ENCODE measurements around the gene TMEM131L.
"Not testable (repeated sequence)": the region's sequence is repeated elsewhere in the genome, so short reads cannot be mapped to it uniquely, and the experiment has no call there.

The TMEM131L gene

DNA sequence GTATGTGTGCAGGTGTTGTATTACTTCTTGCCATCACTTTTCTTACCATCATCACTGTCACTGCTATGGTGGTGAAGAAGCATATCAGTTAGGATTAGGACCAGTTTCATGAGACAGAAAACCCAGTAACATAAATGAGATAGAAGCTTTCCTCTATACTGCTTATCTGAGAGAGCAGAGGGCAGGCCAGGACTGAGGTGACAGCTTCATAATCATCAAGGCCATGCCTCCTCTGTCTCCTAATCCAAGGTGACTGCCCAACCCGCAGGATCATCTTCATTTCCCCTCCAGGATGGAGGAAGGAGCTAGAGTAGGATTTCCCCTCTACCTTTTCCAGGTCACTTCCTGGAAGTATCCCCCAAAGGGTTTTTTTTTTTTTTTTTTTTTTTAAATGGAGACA, 35.4 kb downstream of the TMEM131L start:
- Mint-ChIP-seq H3K4me3 (peak overlapping the region; percentile 20), H3K36me3 (peaks cover 18% of the 10 kb centered on the region), H3K27ac (peak overlapping the region; percentile 98), H3K27me3 (no peaks in the 10 kb centered on the region), H3K9me3 (ENCODE audit: low read depth) (no peaks in the 10 kb centered on the region), H3K4me1 (ENCODE audit: low read depth) (peaks cover 87% of the 10 kb centered on the region)

DNA sequence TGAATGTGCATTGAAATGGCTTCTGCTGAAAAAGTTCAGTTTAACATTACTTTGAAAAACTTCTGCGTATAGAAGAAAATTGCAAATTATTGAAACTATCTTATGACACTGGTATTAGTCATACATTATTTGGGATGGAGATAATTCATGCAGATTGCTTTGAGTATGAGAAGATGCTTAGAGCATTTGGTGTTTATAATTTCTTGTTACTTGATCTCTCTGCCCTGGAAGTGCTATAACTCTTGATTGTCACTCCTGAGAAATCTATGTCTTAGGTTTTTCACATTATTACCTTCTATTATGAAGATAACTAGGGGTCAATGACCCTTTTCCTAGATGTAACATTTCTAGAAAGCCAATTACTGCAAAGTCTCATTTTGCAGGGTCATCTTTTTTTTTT, 36.4 kb downstream of the TMEM131L start:
- H3K36me3 Mint-ChIP-seq: peaks cover 22% of the 10 kb centered on the region
- H3K4me1 Mint-ChIP-seq (ENCODE audit: low read depth): peaks cover 88% of the 10 kb centered on the region

DNA sequence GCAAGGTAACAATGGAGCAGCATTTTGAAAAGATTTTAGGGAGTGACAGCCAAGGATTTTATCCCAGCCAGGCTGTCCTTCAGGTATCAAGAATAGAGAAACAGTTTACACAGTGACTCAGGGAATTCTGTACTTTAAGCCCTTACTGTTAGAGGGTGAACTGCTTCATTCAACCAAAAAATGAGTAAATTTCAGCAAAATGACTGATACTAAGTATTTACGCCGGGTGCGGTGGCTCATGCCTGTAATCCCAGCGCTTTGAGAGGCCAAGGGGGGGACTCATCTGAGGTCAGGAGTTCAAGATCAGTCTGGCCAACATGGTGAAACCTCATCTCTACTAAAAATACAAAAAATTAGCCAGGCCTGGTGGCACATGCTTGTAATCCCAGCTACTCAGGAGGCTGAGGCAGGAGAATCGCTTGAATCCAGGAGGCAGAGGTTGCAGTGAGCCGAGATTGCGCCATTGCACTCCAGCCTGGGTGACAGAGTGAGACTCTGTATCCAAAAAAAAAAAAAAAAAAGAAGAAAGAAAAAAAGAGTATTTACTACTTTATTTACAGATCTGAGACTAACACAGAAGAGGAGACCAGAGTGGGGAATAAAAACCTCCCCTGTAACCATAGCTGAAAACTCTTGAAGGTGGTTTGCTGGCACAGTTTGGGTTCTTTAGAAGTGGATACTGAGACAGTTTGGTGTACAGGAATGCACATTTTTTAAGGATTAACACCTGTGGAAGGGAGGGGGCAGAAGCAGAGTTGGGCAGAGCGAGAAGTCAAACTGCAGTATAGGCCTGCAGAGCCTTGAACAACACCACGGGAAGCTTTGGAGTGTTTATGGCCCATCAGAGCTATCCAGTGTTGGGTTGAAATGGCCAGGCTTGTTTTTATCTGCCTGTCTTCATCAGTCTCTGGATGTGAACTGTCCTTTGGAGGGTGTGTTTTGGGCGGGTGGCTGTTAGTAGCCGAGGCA, 40.5 kb downstream of the TMEM131L start:
- Mint-ChIP-seq H3K4me1 (ENCODE audit: low read depth) (peaks cover 83% of the 10 kb centered on the region), H3K36me3 (peaks cover 35% of the 10 kb centered on the region), H3K4me3 (peak overlapping the region; percentile 35), H3K27me3 (no peaks in the 10 kb centered on the region), H3K9me3 (ENCODE audit: low read depth) (no peaks in the 10 kb centered on the region), H3K27ac (peak overlapping the region; percentile 91)

More for the DNA sequence above, 36.4 kb downstream of the TMEM131L start:
- Mint-ChIP-seq H3K27ac (peak overlapping the region; percentile 98), H3K4me3 (peak overlapping the region; percentile 67), H3K9me3 (ENCODE audit: low read depth) (no peaks in the 10 kb centered on the region), H3K27me3 (no peaks in the 10 kb centered on the region)

DNA sequence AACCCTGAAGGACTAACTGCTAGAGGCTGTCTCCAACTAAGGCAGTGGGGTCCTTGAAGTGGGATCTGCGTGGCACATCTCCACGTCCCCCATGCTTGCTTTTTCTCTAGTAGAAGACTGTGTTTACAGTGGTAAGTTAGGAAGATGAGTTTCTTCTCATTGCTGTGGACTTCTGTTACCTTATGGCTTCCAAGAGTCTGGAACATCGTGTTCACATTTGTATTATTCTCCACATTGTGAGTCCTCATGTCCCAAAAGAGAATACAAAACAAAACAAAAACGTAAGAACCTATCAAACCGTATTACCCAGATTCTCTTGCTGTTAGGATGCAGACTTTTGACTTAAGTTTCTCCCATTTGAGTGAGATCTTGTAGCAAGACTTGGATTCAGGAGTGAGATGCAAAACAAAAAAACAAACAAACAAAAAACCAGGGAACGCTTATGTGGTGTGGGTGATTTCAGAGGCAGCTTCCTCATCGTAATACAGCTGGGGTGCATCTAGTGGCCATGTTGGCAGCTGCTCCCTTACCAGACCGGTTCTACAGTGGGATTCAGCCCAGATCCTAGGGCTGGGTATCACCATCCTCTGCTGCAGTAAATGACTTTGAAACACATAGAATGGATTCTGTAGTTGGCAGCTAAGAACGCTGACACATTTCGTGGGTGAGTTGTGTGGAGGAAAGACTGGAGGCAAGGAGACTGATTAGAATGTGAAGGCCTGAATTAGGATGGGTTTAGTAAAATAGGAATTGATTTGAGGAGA, 41.3 kb downstream of the TMEM131L start:
- peak overlapping the region; percentile 35 for H3K4me3 Mint-ChIP-seq
- H3K9me3 Mint-ChIP-seq (ENCODE audit: low read depth): no peaks in the 10 kb centered on the region
- H3K27ac Mint-ChIP-seq: peak overlapping the region; percentile 91
- H3K27me3 Mint-ChIP-seq: no peaks in the 10 kb centered on the region
- H3K4me1 Mint-ChIP-seq (ENCODE audit: low read depth): peaks cover 83% of the 10 kb centered on the region
- peaks cover 35% of the 10 kb centered on the region for H3K36me3 Mint-ChIP-seq

DNA sequence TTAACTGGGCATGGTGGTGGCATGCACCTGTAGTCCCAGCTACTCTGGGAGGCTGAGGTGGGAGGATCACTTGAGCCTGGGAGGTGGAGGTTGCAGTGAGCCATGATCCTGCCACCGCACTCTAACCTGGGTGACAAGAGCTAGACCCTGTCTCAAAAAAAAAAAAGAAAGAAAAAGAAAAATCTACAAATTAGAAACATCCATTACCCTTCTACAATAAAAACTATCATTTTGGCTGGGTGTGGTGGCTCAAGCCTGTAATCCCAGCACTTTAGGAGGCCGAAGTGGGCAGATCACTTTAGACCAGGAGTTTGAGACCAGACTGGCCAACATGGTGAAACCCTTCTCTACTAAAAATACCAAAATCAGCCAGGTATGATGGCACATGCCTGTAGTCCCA, 43.1 kb downstream of the TMEM131L start:
- peaks cover 40% of the 10 kb centered on the region for H3K36me3 Mint-ChIP-seq
- H3K4me3 Mint-ChIP-seq; H3K9me3 Mint-ChIP-seq (ENCODE audit: low read depth); H3K27me3 Mint-ChIP-seq: not testable (repeated sequence)
- H3K27ac Mint-ChIP-seq: peak overlapping the region; percentile 34
- peaks cover 86% of the 10 kb centered on the region for H3K4me1 Mint-ChIP-seq (ENCODE audit: low read depth)

DNA sequence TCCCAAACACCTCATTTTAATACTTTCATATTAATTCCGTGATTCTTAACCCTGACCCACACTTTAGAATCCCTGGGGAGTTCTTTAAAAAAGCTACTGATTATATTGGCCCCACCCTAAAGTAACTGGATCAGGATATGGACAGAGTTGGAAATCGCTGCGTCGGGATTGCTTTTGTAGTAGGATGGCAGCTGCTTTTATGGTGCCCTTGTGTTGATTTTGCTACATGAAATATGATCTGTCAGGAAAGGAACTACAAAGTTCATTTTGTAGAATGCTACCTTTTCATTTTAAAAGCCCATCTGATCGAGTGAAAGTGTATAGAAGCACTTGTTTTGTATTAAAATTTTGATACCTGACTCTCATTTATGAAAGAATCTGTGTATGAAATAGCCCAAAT, 43.6 kb downstream of the TMEM131L start:
- Mint-ChIP-seq H3K4me1 (ENCODE audit: low read depth) (peaks cover 84% of the 10 kb centered on the region), H3K9me3 (ENCODE audit: low read depth) (no peaks in the 10 kb centered on the region), H3K27ac (peak overlapping the region; percentile 58), H3K36me3 (peaks cover 39% of the 10 kb centered on the region), H3K4me3 (no peak overlapping the region), H3K27me3 (no peaks in the 10 kb centered on the region)

DNA sequence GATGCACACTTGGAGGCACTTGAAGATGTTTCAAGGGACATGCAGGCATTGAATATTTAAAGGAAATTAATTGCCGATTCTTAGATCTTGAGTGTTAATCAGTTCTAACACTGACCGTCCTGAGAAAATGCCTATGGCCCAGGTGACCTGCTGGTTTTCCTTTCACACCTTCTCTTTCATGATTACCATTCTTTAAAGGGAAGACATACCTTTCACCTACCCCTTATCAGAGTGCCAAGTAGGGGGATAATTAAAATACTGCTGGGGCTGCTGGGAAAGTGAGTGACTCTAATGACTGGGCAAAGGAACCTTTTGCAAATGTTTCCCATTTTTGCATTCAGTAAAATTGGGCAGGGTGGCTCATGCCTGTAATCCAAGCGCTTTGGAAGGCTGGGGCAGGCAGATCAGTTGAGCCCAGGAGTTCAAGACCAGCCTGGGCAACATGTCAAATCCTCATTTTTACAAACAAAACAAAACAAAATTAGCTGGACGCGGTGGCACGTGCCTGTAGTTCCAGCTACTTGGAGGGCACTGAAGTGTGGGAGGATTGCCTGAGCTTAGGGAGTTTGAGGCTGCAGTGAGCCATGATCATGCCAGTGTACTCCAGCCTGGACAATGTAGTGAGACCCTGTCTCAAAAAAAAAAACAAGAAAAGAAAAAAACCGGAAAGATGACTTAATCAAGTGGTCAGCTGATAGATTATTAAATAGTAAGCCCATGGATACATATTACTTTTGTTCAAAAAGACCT, 44.3 kb downstream of the TMEM131L start:
- Mint-ChIP-seq H3K27ac (peak overlapping the region; percentile 59), H3K27me3 (no peaks in the 10 kb centered on the region), H3K4me1 (ENCODE audit: low read depth) (peaks cover 85% of the 10 kb centered on the region), H3K9me3 (ENCODE audit: low read depth) (no peaks in the 10 kb centered on the region), H3K4me3 (no peak overlapping the region), H3K36me3 (peaks cover 40% of the 10 kb centered on the region)

DNA sequence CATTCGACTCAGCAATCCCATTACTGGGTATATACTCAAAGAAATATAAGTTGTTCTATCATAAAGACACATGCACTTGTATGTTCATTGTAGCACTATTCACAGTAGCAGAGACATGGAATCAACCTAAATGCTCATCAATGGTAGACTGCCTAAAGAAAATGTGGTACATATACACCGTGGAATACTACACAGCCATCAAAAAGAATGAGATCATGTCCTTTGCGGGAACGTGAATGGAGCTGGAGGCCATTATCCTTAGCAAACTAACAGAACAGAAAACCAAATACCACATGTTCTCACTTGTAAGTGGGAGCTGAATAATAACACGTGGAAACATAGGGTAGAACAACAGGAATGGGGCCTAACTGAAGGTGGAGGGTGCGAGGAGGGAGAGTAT, 44.9 kb downstream of the TMEM131L start:
- no peaks in the 10 kb centered on the region for H3K9me3 Mint-ChIP-seq (ENCODE audit: low read depth)
- peak overlapping the region; percentile 59 for H3K27ac Mint-ChIP-seq
- H3K4me3 Mint-ChIP-seq: no peak overlapping the region
- peaks cover 36% of the 10 kb centered on the region for H3K36me3 Mint-ChIP-seq
- H3K4me1 Mint-ChIP-seq (ENCODE audit: low read depth): peaks cover 83% of the 10 kb centered on the region
- H3K27me3 Mint-ChIP-seq: no peaks in the 10 kb centered on the region

DNA sequence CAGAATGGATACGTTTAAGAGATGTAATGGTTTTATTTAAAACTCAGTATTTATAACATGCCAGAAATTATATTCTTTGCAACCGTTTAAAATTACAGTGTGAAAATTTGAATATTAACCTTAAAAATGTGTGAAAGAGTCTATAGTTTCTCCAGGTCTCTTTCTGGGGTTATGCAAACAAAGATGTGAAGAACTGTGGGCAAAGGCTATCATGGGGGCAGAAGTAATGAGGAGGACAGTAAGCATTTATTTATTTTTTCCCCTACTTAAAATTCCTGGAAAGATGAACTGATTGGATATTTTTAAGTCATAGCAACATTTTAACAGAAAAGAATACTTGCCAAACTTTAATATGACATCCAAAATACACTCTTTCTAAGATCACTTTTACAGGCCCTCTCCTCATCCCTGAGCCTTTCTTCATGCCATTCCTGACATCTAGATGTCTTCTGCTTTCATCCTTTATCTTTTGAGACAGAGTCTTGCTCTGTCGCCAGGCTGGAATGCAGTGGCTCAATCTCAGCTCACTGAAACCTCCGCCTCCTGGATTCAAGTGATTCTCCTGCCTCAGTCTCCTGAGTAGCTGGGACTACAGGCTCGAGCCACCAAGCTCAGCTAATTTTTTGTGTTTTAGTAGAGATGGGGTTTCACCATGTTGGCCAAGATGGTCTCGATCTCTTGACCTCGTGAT, 46.1 kb downstream of the TMEM131L start:
- H3K27ac Mint-ChIP-seq: peak overlapping the region; percentile 48
- peaks cover 34% of the 10 kb centered on the region for H3K36me3 Mint-ChIP-seq
- H3K27me3 Mint-ChIP-seq: no peaks in the 10 kb centered on the region
- H3K4me3 Mint-ChIP-seq: no peak overlapping the region
- H3K4me1 Mint-ChIP-seq (ENCODE audit: low read depth): peaks cover 75% of the 10 kb centered on the region
- H3K9me3 Mint-ChIP-seq (ENCODE audit: low read depth): no peaks in the 10 kb centered on the region

DNA sequence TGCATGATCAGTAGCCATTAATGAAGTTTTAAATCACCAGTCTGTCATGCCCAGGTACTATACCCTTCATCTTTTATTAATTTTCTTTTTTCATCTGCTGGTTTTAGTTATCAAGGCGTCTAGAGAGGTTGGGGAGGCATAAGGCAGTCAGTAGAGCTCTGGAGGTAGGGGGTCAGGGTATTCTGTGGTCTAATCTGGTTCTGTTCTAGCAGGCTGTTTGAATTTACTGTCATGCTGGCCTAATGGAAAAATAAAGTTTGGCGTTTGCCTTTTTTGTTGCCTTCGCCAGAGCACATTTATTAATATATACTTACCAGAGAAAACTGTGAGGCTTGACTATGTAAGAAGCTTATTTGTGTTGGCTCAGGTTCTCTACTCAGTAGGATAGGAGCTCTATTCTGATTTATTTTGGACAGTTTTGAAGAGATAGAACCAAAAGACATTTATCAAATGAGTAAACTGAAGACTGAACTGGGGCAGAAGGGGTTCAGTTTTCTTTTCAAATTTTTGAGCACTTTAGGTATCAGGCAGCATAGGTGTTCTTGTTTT, 46.9 kb downstream of the TMEM131L start:
- peak overlapping the region; percentile 48 for H3K27ac Mint-ChIP-seq
- H3K27me3 Mint-ChIP-seq: no peaks in the 10 kb centered on the region
- peaks cover 75% of the 10 kb centered on the region for H3K4me1 Mint-ChIP-seq (ENCODE audit: low read depth)
- peaks cover 30% of the 10 kb centered on the region for H3K36me3 Mint-ChIP-seq
- H3K4me3 Mint-ChIP-seq: no peak overlapping the region
- no peaks in the 10 kb centered on the region for H3K9me3 Mint-ChIP-seq (ENCODE audit: low read depth)

DNA sequence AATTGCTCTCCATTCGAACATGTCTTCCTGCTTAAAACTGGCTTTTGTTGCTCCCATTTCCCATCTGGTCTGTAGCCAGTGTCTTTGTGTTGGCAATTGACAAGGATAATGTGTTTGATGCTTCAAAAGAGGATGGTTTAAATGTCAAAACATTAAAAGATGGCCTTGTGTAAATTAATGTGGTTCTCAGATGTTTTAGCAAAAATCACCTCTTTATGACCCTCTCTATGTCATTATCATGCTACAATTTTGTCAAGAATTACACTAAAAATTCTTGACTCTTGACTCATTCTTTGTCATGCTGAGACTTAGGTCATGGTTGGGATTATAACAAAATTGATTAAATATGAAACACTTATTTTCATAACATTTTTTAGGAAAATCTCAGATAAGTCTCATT, 47.4 kb downstream of the TMEM131L start:
- H3K9me3 Mint-ChIP-seq (ENCODE audit: low read depth): no peaks in the 10 kb centered on the region
- H3K27ac Mint-ChIP-seq: peak overlapping the region; percentile 75
- H3K4me3 Mint-ChIP-seq: peak overlapping the region; percentile 48
- peaks cover 29% of the 10 kb centered on the region for H3K36me3 Mint-ChIP-seq
- H3K27me3 Mint-ChIP-seq: no peaks in the 10 kb centered on the region
- peaks cover 76% of the 10 kb centered on the region for H3K4me1 Mint-ChIP-seq (ENCODE audit: low read depth)

DNA sequence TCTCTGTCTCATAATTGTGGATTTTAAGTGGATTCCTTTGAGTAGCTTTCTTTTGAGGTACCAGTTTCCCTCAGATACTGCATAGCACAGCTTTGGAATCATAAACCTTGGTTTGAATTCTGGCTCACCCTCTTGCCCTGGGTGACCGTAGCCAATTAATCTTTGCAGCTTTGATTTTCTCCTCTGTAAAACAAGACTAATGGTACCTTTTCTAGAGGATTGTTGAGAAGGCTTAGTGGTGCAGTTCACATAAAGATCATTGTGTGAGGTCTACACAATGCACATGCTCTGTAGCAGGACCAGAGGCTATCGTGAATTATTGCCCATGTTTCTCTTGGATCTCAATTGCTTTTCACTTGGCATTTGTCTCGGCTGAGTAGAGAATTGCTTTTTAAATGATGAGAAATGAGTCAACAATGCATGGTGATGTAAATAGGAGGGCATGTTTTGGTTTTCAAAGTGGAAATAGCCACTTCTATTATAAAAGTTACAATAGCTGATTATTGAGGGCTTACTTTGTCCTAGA, 47.9 kb downstream of the TMEM131L start:
- no peaks in the 10 kb centered on the region for H3K9me3 Mint-ChIP-seq (ENCODE audit: low read depth)
- no peaks in the 10 kb centered on the region for H3K27me3 Mint-ChIP-seq
- H3K27ac Mint-ChIP-seq: peak overlapping the region; percentile 43
- peaks cover 29% of the 10 kb centered on the region for H3K36me3 Mint-ChIP-seq
- H3K4me3 Mint-ChIP-seq: no peak overlapping the region
- H3K4me1 Mint-ChIP-seq (ENCODE audit: low read depth): peaks cover 81% of the 10 kb centered on the region

DNA sequence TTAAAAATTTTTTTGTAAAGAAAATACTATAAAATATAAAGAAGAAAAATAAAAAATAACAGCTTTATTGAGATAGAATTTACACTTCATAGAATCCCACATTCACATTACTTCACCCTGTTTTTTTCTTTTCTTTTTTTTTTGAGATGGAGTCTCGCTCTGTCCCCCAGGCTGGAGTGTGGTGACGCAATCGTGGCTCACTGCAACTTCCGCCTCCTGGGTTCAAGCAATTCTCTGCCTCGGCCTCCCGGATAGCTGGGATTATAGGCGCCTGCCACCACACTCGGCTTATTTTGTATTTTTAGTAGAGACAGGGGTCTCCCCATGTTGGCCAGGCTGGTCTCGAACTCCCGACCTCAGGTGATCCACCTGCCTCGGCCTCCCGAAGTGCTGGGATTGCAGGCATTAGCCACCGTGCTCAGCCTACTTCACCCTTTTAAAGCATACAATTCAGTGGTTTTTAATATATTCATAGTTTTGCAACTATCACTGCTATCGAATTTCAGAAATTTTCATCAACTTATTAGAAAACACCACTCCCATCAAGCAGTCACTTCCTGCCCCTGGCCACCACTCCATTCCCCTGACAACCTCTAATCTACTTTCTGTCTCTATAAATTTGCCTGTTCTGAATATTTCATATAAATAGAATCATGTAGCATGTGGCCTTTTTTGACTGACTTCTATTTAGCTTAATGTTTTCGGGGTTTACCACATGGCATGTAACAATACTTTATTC, 48.7 kb downstream of the TMEM131L start:
- Mint-ChIP-seq H3K4me1 (ENCODE audit: low read depth) (peaks cover 82% of the 10 kb centered on the region), H3K27me3 (no peaks in the 10 kb centered on the region), H3K4me3 (no peak overlapping the region), H3K36me3 (peaks cover 30% of the 10 kb centered on the region), H3K27ac (peak overlapping the region; percentile 69), H3K9me3 (ENCODE audit: low read depth) (no peaks in the 10 kb centered on the region)

Measured in activated naive CD8-positive, alpha-beta T cell (primary cell).